Mucosa of rectum (tissue), 2 donors: ENCODE data around the gene DYNLL1.
A peak's percentile ranks its signal among the peaks of the same experiment; 100 is the strongest.

Source experiments
- H3K27ac ChIP-seq, 2 donors: one replicate each; pipeline ENCODE4 v1.7.0; 2013; ENCODE audit warnings: inconsistent platforms in 2 of 2, low read depth in 2 of 2, low read length in 2 of 2
- H3K27me3 ChIP-seq, 2 donors: one replicate each; pipeline ENCODE4 v1.7.0; 2013; ENCODE audit warnings: low read length in 2 of 2; ENCODE audit not compliant: control insufficient read depth in 2 of 2, insufficient read depth in 2 of 2
- H3K36me3 ChIP-seq, 2 donors: one replicate each; pipeline ENCODE4 v1.7.0; 2013; ENCODE audit warnings: low read length in 2 of 2; ENCODE audit not compliant: control insufficient read depth in 2 of 2, insufficient read depth in 2 of 2
- H3K4me1 ChIP-seq, 2 donors: one replicate each; pipeline ENCODE4 v1.7.0; 2013; ENCODE audit warnings: low read length in 2 of 2, mild to moderate bottlenecking in 1 of 2; ENCODE audit not compliant: control insufficient read depth in 2 of 2, insufficient read depth in 2 of 2
- H3K4me3 ChIP-seq, 2 donors: one replicate each; pipeline ENCODE4 v1.7.0; 2013; ENCODE audit warnings: low read length in 2 of 2
- H3K9ac ChIP-seq, 2 donors: one replicate each; pipeline ENCODE4 v1.7.0; 2013; ENCODE audit warnings: low read length in 2 of 2, low read depth in 1 of 2, mild to moderate bottlenecking in 1 of 2
- H3K9me3 ChIP-seq, 2 donors: one replicate each; pipeline ENCODE4 v1.7.0; 2013; ENCODE audit warnings: low read length in 2 of 2; ENCODE audit not compliant: control insufficient read depth in 2 of 2
- donor health status: healthy.
- donor health status: Normal muscosa, but diverticular disease.

Gene DYNLL1

GRCh38 chr12:120546050-120546386 is 50.1 kb downstream of the DYNLL1 start:
- H3K27me3 ChIP-seq, result no peaks in the 10 kb centered on the region
- no peaks in the 10 kb centered on the region for H3K9me3 ChIP-seq
- H3K9ac ChIP-seq, result no peak overlapping the region
- H3K4me1 ChIP-seq, result peaks cover 17% of the 10 kb centered on the region in 2 donors
- H3K4me3 ChIP-seq, result no peak overlapping the region
- H3K36me3 ChIP-seq, result peaks cover 33 to 47% of the 10 kb centered on the region in 2 donors
- H3K27ac ChIP-seq, result peak overlapping the region in 1 of 2 donors; percentile 9
